ENCODE data around the gene DLGAP1.

DNA sequence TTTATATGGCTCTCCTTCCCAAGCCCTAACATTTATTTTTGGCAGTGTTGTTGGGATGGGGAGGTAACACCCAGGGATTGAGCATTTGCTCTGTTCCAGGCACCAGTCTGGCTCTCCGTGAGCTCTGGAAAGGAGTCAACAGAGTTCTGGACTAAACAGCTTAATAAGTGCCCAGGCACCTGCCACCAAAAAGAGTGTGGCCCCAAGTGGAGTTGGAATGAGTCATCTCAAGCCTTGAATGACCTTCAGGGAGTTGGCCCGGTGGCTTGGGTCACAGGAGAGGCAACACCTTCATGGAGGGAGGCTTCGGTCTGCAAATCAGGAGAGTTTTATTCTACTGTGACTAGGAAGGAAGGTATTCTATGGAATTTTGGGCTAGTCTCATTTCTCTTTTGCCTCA lies 203.2 kb downstream of the DLGAP1 start:
- TF ChIP-seq EZH2 (IDR thresholded peaks at IDR 0.05; ENCODE audit: insufficient read depth, poor library complexity, severe bottlenecking) (no peak), EZH2phosphoT487 (IDR thresholded peaks at IDR 0.05; ENCODE audit: insufficient read depth, low read depth) (no peak)
